GM18507 (cell line): Measurements from ENCODE around the gene PTPRA.
A peak's percentile ranks its signal among the peaks of the same experiment; 100 is the strongest.
"Not testable (repeated sequence)": the region's sequence is repeated elsewhere in the genome, so short reads cannot be mapped to it uniquely, and the experiment has no call there.

Experiments used
- DNase-seq: peaks from one replicate; pipeline ENCODE4 v3.0.0; 2011; ENCODE audit warnings: low read depth; ENCODE audit not compliant: insufficient read length; ENCODE audit errors: extremely low spot score
- FAIRE-seq: peaks from 2 replicates; lab custom pipeline; 2011; peaks lifted over from hg19 to GRCh38; lab: Jason Lieb, UNC

PTPRA gene

GRCh38 chr20:3051385-3052019 is 178.2 kb downstream of the PTPRA start:
- FAIRE-seq (no peak), DNase-seq (no peak)

- FAIRE-seq (no peak), DNase-seq (no peak)
These were observed 186.2 kb downstream of the PTPRA start for GRCh38 chr20:3059489-3059888.

GRCh38 chr20:3064119-3064518 is 190.8 kb downstream of the PTPRA start:
- DNase-seq, FAIRE-seq: not testable (repeated sequence)

GRCh38 chr20:3067139-3068014 is 194.1 kb downstream of the PTPRA start:
- no peak for DNase-seq
- FAIRE-seq: no peak

- DNase-seq (no peak), FAIRE-seq (peak; percentile 88)
These were observed 194.8 kb downstream of the PTPRA start for GRCh38 chr20:3068075-3068474.

- DNase-seq: no peak
- FAIRE-seq: no peak
These were observed 196.0 kb downstream of the PTPRA start for GRCh38 chr20:3068986-3069900.

GRCh38 chr20:3070725-3071124 is 197.4 kb downstream of the PTPRA start:
- DNase-seq (no peak), FAIRE-seq (no peak)

GRCh38 chr20:3071266-3071609 is 198.0 kb downstream of the PTPRA start:
- no peak for DNase-seq
- no peak for FAIRE-seq

GRCh38 chr20:3071610-3072529 is 198.6 kb downstream of the PTPRA start, which contains the start of gene OXT:
Gene OXT (plus strand): TSS chr20:3071620. CDS start chr20:3071656, 36 bp downstream.
- FAIRE-seq: no peak

GRCh38 chr20:3072530-3073250 is 199.4 kb downstream of the PTPRA start:
- DNase-seq (no peak), FAIRE-seq (no peak)

More at GRCh38 chr20:3071610-3072529, 198.6 kb downstream of the PTPRA start, which contains the start of gene OXT:
- DNase-seq: no peak

GRCh38 chr20:3073251-3073643 is 200.0 kb downstream of the PTPRA start:
- FAIRE-seq, DNase-seq: not testable (repeated sequence)

GRCh38 chr20:3074812-3075211 is 201.5 kb downstream of the PTPRA start:
- no peak for FAIRE-seq
- DNase-seq: no peak

- FAIRE-seq, DNase-seq: not testable (repeated sequence)
These were observed 202.0 kb downstream of the PTPRA start for GRCh38 chr20:3075315-3075714.

GRCh38 chr20:3077618-3078134 is 204.4 kb downstream of the PTPRA start:
- FAIRE-seq (no peak), DNase-seq (no peak)

GRCh38 chr20:3080939-3081388 is 207.7 kb downstream of the PTPRA start:
- FAIRE-seq (no peak), DNase-seq (no peak)

- DNase-seq: no peak
- no peak for FAIRE-seq
These were observed 208.4 kb downstream of the PTPRA start for GRCh38 chr20:3081641-3082040.

- FAIRE-seq (no peak), DNase-seq (no peak)
These were observed 209.1 kb downstream of the PTPRA start for GRCh38 chr20:3082306-3082951.
